ENCODE results near the gene LECT2. TPM values are rescaled to one million over a fixed set of nuclear protein-coding genes. Genes with fewer than 3 reads are reported as not detected.

LECT2 gene
- total and polyA plus RNA-seq, 2 experiments from 2014 or later: 0.45 TPM; not detected in 1

DNA sequence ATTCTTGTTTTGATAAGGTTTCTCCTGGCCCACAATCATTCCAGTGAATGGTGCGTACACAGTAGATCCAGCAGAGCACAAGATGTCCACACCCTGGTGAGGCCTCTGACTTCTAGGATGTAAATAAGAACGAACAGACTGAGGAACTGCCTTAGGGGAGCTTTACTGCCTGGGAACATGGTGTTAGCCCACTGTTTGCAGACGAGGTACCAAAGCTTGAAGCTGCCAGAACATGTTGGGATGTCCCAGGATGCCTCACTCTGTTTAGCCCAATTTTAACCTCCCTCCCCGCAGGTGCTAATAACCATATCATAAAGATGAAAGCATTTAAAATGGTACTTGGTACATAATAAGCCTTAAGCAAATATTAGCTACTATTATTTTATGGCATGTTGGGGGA, 3.5 kb downstream of the LECT2 start (continued):
- TF ChIP-seq ZNF462 (CRISPR knock-in tag; IDR thresholded peaks at IDR 0.05): no peak
- TF ChIP-seq POLR2AphosphoS5 (IDR thresholded peaks at IDR 0.05; ENCODE audit: low read depth): no peak
- TF ChIP-seq NANOG (IDR thresholded peaks at IDR 0.05; ENCODE audit: borderline replicate concordance): no peak
- no peak for TF ChIP-seq ZNF114 (CRISPR knock-in tag; IDR thresholded peaks at IDR 0.05)

- DNase-seq (ENCODE audit: low spot score) (no peak), ATAC-seq (no peak)
- H3K79me2 ChIP-seq (replicated peaks; ENCODE audit: insufficient read depth): no peaks in the 10 kb centered on the region
- Mint-ChIP-seq H3K27me3 (ENCODE audit: insufficient read depth, low read depth, poor library complexity) (no peaks in the 10 kb centered on the region), H3K27ac (no peak overlapping the region), H3K4me3 (no peak overlapping the region), H3K36me3 (ENCODE audit: low read depth) (no peaks in the 10 kb centered on the region), H3K9me3 (no peaks in the 10 kb centered on the region), H3K4me1 (no peaks in the 10 kb centered on the region)
- no peaks in the 10 kb centered on the region for H3K36me3 ChIP-seq (ENCODE audit: insufficient read depth)
- H3K4me1 ChIP-seq (ENCODE audit: insufficient read depth): no peaks in the 10 kb centered on the region
- H3F3A ChIP-seq (replicated peaks; ENCODE audit: low read depth): no peaks in the 10 kb centered on the region
- no peaks in the 10 kb centered on the region for H3K27me3 ChIP-seq (ENCODE audit: insufficient read depth)
- H3K9me2 ChIP-seq (ENCODE audit: insufficient read depth): no peaks in the 10 kb centered on the region
- no peak overlapping the region for H3K27ac ChIP-seq (ENCODE audit: low read depth)
- no peak overlapping the region for H3K4me2 ChIP-seq
- H4K20me1 ChIP-seq (replicated peaks; ENCODE audit: insufficient read depth): no peaks in the 10 kb centered on the region; the same call in 1 of the 2 replicates
- H3K4me3 ChIP-seq: no peak overlapping the region
- no peak overlapping the region for H2AFZ ChIP-seq
- TF ChIP-seq POLR2AphosphoS5 (IDR thresholded peaks at IDR 0.05; ENCODE audit: low read depth) (no peak), JUNB (IDR thresholded peaks at IDR 0.05; ENCODE audit: unreplicated experiment) (no peak), EZH2 (IDR thresholded peaks at IDR 0.05; ENCODE audit: low read depth, unreplicated experiment) (no peak), EZH2phosphoT487 (IDR thresholded peaks at IDR 0.05; ENCODE audit: unreplicated experiment) (no peak), ZNF462 (CRISPR knock-in tag; IDR thresholded peaks at IDR 0.05) (no peak)
- TF ChIP-seq, protein P1, sequence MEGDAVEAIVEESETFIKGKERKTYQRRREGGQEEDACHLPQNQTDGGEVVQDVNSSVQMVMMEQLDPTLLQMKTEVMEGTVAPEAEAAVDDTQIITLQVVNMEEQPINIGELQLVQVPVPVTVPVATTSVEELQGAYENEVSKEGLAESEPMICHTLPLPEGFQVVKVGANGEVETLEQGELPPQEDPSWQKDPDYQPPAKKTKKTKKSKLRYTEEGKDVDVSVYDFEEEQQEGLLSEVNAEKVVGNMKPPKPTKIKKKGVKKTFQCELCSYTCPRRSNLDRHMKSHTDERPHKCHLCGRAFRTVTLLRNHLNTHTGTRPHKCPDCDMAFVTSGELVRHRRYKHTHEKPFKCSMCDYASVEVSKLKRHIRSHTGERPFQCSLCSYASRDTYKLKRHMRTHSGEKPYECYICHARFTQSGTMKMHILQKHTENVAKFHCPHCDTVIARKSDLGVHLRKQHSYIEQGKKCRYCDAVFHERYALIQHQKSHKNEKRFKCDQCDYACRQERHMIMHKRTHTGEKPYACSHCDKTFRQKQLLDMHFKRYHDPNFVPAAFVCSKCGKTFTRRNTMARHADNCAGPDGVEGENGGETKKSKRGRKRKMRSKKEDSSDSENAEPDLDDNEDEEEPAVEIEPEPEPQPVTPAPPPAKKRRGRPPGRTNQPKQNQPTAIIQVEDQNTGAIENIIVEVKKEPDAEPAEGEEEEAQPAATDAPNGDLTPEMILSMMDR (conservative IDR thresholded peaks at IDR 0.05; ENCODE audit: low read depth in 2 of 2): no peak
Measured at GRCh38 chr5:135950611-135951010, 4.2 kb downstream of the LECT2 start.
